WI38 (cell line): ENCODE data around the gene OR5B2.

Source experiments
- H3K4me3 ChIP-seq: 2 replicates; pipeline ENCODE4 v1.5.1; 2011; ENCODE audit warnings: low read depth, mild to moderate bottlenecking, control low read depth, low read length
- TF ChIP-seq, protein P1 (sequence below): IDR thresholded peaks from 2 replicates; pipeline ENCODE4 v1.5.1; 2012; ENCODE audit warnings: low read depth, mild to moderate bottlenecking, control low read depth, low read length

OR5B2 gene

DNA sequence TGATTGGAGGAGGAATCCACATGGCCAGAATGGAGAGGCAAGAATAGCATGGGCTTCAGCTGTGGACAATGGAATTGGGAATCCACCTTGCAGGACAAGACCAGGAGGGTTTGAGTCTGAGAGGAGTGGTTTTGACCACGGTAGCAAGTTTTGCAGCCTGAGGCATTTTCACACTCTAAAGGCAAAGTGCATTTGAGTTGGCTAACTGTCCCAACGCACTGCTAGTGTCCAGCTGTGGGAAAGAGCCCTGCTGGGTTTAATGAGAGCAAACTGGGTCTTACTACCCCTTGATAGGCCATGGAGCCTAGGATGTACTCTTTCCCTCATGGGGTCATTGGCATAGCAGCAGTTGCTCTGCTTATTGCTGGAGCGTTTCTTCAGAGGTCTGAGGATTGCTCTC is at the start of gene OR5B2:
Gene OR5B2, minus strand, starts transcription at position 101 of the 400 bp plus-strand sequence. CDS start 4,860 bp downstream, outside the sequence.
- TF ChIP-seq, protein P1, sequence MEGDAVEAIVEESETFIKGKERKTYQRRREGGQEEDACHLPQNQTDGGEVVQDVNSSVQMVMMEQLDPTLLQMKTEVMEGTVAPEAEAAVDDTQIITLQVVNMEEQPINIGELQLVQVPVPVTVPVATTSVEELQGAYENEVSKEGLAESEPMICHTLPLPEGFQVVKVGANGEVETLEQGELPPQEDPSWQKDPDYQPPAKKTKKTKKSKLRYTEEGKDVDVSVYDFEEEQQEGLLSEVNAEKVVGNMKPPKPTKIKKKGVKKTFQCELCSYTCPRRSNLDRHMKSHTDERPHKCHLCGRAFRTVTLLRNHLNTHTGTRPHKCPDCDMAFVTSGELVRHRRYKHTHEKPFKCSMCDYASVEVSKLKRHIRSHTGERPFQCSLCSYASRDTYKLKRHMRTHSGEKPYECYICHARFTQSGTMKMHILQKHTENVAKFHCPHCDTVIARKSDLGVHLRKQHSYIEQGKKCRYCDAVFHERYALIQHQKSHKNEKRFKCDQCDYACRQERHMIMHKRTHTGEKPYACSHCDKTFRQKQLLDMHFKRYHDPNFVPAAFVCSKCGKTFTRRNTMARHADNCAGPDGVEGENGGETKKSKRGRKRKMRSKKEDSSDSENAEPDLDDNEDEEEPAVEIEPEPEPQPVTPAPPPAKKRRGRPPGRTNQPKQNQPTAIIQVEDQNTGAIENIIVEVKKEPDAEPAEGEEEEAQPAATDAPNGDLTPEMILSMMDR: no peak
- no peak within 1 kb of the TSS for H3K4me3 ChIP-seq

DNA sequence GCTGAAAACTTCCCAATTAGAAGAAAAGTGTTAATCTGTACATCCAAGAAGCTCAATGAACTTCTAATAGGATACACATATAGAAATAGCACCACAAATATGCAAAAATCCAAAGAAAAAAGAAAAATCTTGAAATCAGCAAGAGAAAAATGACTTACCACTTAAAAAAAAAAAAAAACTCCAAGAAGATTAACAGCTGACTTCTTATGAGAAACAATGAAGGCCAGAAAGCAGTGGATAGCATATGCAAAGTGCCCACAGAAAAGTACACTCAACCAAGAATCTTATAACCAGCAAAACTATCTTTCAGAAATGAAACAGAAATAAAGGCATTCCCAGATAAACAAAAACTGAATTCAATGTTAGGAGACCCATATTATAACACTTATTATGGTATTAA is 44.0 kb upstream of the OR5B2 start:
- H3K4me3 ChIP-seq: no peak overlapping the region
- TF ChIP-seq, protein P1: no peak

DNA sequence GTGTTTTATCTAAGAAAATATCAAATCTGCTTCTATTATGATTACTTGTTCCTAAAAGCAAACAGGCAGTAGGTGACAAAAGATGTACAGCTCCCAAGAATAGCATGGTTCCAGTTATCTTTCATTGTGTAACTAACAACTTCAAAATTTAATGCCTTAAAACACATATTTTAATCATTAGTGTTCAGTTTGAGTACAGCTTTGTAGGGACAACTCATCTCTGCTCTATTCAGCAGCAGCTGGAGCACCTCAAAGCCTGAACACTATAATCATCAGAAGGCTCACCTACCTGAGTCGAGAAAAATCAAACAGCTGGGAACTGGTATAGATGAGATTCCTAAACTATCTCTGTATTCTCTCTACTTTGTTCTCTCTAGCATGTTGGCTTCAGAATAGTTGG is 38.4 kb upstream of the OR5B2 start:
- TF ChIP-seq, protein P1: no peak
- no peak overlapping the region for H3K4me3 ChIP-seq

DNA sequence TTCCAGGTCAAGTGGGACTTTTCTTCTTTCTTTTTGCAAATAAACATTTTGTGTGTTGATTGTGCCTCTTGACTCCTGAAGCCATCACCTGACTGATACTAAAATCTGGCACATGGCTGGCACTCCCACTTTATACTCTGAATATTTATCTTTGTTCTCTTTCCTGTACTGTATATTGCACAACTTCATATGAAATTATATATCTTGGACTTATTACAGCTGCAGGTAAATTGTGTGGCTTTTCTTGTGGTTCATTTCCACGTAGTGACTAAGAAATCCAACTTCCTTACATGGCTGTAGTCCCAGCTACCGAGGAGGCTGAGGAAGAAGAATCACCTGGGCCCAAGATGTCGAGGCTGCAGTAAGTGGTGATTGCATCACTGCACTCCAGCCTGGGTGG is 37.8 kb upstream of the OR5B2 start:
- TF ChIP-seq, protein P1: no peak
- H3K4me3 ChIP-seq: no peak overlapping the region

DNA sequence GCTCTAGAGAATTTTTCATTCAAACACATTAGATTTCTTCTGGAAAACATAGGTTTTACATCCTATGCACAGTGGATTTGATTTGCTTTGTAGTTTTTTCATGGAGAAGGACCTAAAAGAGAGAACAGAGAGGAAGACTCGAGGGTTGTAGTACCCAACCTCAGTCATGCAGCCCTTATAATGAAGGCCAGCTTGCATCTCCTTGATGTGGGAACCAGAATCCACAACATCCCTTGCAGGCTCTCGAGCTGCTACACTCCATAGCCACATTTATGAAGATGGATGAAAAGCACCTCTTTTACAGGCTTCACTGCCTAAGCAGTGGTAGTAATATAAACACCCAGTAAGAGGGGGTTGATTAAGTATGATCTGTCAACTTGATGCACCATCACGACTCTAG is 23.7 kb upstream of the OR5B2 start:
- TF ChIP-seq, protein P1: no peak
- no peak overlapping the region for H3K4me3 ChIP-seq

DNA sequence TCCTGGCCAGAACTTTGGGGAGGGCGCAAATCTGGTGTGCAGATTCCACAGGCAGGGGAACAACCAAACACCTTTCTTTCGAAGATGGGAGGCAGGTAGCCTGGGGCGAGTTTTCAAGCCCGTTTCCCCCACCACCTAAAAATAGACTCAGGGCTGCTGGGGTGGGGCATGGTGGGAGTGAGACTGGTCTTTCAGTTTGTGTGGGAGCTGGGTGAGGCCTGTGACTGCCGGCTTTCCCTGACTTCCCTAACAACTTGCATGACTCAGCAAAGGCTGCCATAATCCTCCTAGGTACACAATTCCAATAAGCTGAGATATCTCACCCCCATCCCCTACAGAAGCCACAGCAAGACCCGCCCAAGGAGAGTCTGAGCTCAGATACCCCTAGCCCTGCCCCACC is 18.4 kb upstream of the OR5B2 start:
- H3K4me3 ChIP-seq: no peak overlapping the region

DNA sequence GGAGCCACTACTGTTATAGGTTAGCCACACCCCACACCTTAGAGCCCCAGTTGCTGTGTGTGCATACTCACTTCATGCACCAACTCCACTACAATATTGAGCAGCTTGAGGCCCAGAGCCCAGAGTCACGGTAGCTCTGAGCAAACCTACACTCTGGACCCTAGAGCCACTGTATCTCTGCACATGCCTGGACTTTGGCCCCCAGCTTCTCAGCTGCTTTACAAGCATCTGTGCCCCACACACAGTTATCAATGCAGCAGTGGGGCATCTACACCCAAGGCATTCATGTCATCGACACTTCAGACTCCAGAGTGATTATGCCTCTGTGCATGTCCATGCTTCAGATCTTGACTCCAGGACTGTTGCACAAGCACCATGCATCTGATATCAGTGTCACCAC is 16.4 kb upstream of the OR5B2 start:
- TF ChIP-seq, protein P1: no peak
- no peak overlapping the region for H3K4me3 ChIP-seq

More for the DNA sequence above, 18.4 kb upstream of the OR5B2 start:
- TF ChIP-seq, protein P1: no peak
